K562 (cell line): Measurements from ENCODE around the gene TMEM184A. TPM values are rescaled to one million over a fixed set of nuclear protein-coding genes. Genes with fewer than 3 reads are reported as not detected.
A peak's percentile ranks its signal among the peaks of the same experiment; 100 is the strongest.

Experiments used
- ATAC-seq: fragments of 200-7000 bp; cut with Tn5 transposase; 3 replicates; pipeline ENCODE4 v1.9.1; 2020; ENCODE audit warnings: moderate library complexity
- Bru-seq: library from RNA; stranded (reverse); fragments of 400-500 nt; gene quantifications from one replicate; lab custom pipeline; 2021; lab: Mats Ljungman, UMichigan
- BruChase-seq, 2 experiments: library from RNA; stranded (reverse); fragments of 400-500 nt; gene quantifications; one replicate each; lab custom pipeline; 2021; lab: Mats Ljungman, UMichigan
- BruUV-seq: library from RNA; stranded (reverse); fragments of 400-500 nt; replicated peaks from 2 replicates; lab custom pipeline; 2021; lab: Mats Ljungman, UMichigan
- CTCF ChIA-PET: fragments of 300-600 bp; formaldehyde crosslinking; extraction: SDS; loops from one replicate; lab custom pipeline; 2021; ENCODE audit warnings: low intra/inter-chr PET ratio; lab: Yijun Ruan, JAX
- POLR2A ChIA-PET: fragments of 300-600, 350-650 bp; sonication (Branson Sonifier 250); formaldehyde crosslinking; extraction: SDS; loops from one replicate; lab custom pipeline; 2021; ENCODE audit warnings: antibody characterized with exemption, inconsistent platforms; lab: Yijun Ruan, JAX
- DNase-seq, 4 experiments: peaks; one replicate each; pipeline versions ENCODE4 v3.0.0 to v3.0.0-alpha.2; 2011 to 2018; ENCODE audit warnings: low spot score in 3 of 4, mixed read lengths in 3 of 4; ENCODE audit errors: extremely low read depth in 1 of 4
- FAIRE-seq: peaks from 2 replicates; lab custom pipeline; 2011; peaks lifted over from hg19 to GRCh38; lab: Jason Lieb, UNC
- H2AFZ ChIP-seq: 2 replicates; pipeline ENCODE4 v1.6.0; 2011; ENCODE audit warnings: low read depth, low read length, control low read depth, inconsistent platforms
- H3K27ac ChIP-seq: fragments of 200-600 bp; 3 replicates; pipeline ENCODE4 v1.8.0; 2011; ENCODE audit warnings: low read depth, mild to moderate bottlenecking, control low read depth, inconsistent platforms, low read length, moderate library complexity, mixed read lengths; ENCODE audit errors: extremely low read depth
- H3K27me3 ChIP-seq, 2 experiments: fragments of 300-600 bp in 1 of 2; 2 replicates in 1 of 2; 3 replicates in 1 of 2; pipeline versions ENCODE4 v1.6.0 to v1.8.0; 2011; ENCODE audit warnings: inconsistent platforms in 2 of 2, low read length in 2 of 2, mild to moderate bottlenecking in 1 of 2, mixed read lengths in 1 of 2, moderate library complexity in 1 of 2; ENCODE audit not compliant: control insufficient read depth in 2 of 2, insufficient read depth in 2 of 2
- H3K36me3 ChIP-seq: fragments of 300-600 bp; 3 replicates; pipeline ENCODE4 v1.8.0; 2011; ENCODE audit warnings: mild to moderate bottlenecking, low read length, inconsistent platforms; ENCODE audit not compliant: control insufficient read depth, insufficient read depth
- H3K4me1 ChIP-seq, 2 experiments: fragments of 200-600 bp in 1 of 2; replicated peaks in 1 of 2; 2 replicates in 1 of 2; 3 replicates in 1 of 2; pipeline versions ENCODE4 v1.5.1 to v1.8.0; 2011; ENCODE audit warnings: inconsistent platforms in 2 of 2, low read length in 2 of 2, mild to moderate bottlenecking in 1 of 2, mixed read lengths in 1 of 2, moderate library complexity in 1 of 2; ENCODE audit not compliant: control insufficient read depth in 2 of 2, insufficient read depth in 2 of 2
- H3K4me2 ChIP-seq: 2 replicates; pipeline ENCODE4 v1.6.1; 2011; ENCODE audit warnings: low read length, control low read depth, inconsistent platforms, mixed read lengths; ENCODE audit not compliant: insufficient read depth
- H3K4me3 ChIP-seq: fragments of 200-600 bp; sonication (generic), shearing (Covaris generic); 2 replicates; pipeline ENCODE4 v1.5.1; 2016; ENCODE audit warnings: control low read depth, inconsistent platforms
- H3K79me2 ChIP-seq: fragments of 200-600 bp; 3 replicates; pipeline ENCODE4 v1.8.0; 2011; ENCODE audit warnings: low read length, inconsistent platforms; ENCODE audit not compliant: control insufficient read depth, insufficient read depth
- H3K9ac ChIP-seq, 2 experiments: 2 replicates each; pipeline versions ENCODE4 v1.6.0 to v1.6.1; 2011; ENCODE audit warnings: low read depth in 2 of 2, low read length in 2 of 2, control low read depth in 1 of 2, inconsistent platforms in 1 of 2, mild to moderate bottlenecking in 1 of 2, mixed read lengths in 1 of 2; ENCODE audit not compliant: insufficient read depth in 1 of 2
- H3K9me1 ChIP-seq: one replicate; pipeline ENCODE4 v1.6.0; 2011; ENCODE audit warnings: inconsistent platforms, mild to moderate bottlenecking, low read length, moderate library complexity; ENCODE audit not compliant: control insufficient read depth, insufficient read depth
- H3K9me3 ChIP-seq: replicated peaks from 2 replicates; pipeline ENCODE4 v1.5.1; 2011; ENCODE audit warnings: low read depth, low read length, inconsistent platforms; ENCODE audit not compliant: control insufficient read depth, insufficient read depth
- H4K20me1 ChIP-seq: replicated peaks from 2 replicates; pipeline ENCODE4 v1.6.1; 2011; ENCODE audit warnings: low read length, inconsistent platforms, mixed read lengths; ENCODE audit not compliant: control insufficient read depth, insufficient read depth
- CREM ChIP-seq: IDR thresholded peaks from 2 replicates; pipeline ENCODE4 v1.6.1; 2014; ENCODE audit warnings: antibody characterized with exemption, low read depth
- SMARCB1 ChIP-seq: IDR thresholded peaks from 2 replicates; pipeline ENCODE4 v1.6.1; 2011; ENCODE audit warnings: improper control_type of control experiment, low read depth; ENCODE audit not compliant: insufficient read length
- STAT5B ChIP-seq: fragments of 250-450 bp; sonication (Bioruptor Pico); IDR thresholded peaks from 2 replicates; pipeline ENCODE4 v1.8.0; 2021; ENCODE audit warnings: mild to moderate bottlenecking, inconsistent platforms
- ZFP36 ChIP-seq: fragments of 150-350 bp; IDR thresholded peaks from 2 replicates; pipeline ENCODE4 v1.6.1; 2018; ENCODE audit warnings: low read length, low read depth; ENCODE audit not compliant: partially characterized antibody
- WGBS: fragments of 100-300 bp; shearing (Covaris generic); methylation state at CpG from one replicate; pipeline ENCODE4 v1.1.6; 2016; ENCODE audit warnings: low coverage, mixed read lengths; ENCODE audit not compliant: insufficient coverage; ENCODE audit errors: missing lambda C conversion rate; 5-methylcytosine and 5-hydroxymethylcytosine counted together
- in situ Hi-C: fragments of 300-500 bp; cut with MboI; formaldehyde crosslinking; loops from 4 replicates; pipeline ENCODE4 v1.15.0; 2018; ENCODE audit warnings: inconsistent platforms, mixed read lengths
- intact Hi-C: fragments of 100-400 bp; cut with micrococcal nuclease; formaldehyde crosslinking; loops from 2 replicates; pipeline ENCODE4 v1.14.2; 2022
- long read RNA-seq, 3 experiments: library from polyadenylated mRNA in 2 of 3; library from RNA in 1 of 3; unstranded in 2 of 3; stranded (forward) in 1 of 3; transcript quantifications; one replicate each; pipeline ENCODE4 v2.0.0, GENCODE V29; 2019 to 2022
- polyA minus RNA-seq, 3 experiments: library from RNA; depleted of rRNA, polyadenylated mRNA; stranded (reverse); fragments of >200 nt; gene quantifications; 2 replicates each; pipeline ENCODE4 v1.2.3, GENCODE V29; 2011
- polyA plus RNA-seq, 8 experiments: library from polyadenylated mRNA; depleted of rRNA in 4 of 8; stranded (reverse) in 5 of 8; unstranded in 3 of 8; fragments of >200 nt; fragmentation: Nextera tagmentation in 2 of 8; fragmentation: Illumina TruSeq in 1 of 8; extraction: Ambion mirVana in 2 of 8; extraction: Trizol in 1 of 8; gene quantifications; 2 replicates each; pipeline versions ENCODE4 v1.2.1 to v1.2.3, GENCODE V29; 2011 to 2014; ENCODE audit warnings: inconsistent platforms in 1 of 8, missing spikeins in 1 of 8
- total RNA-seq, 7 experiments: library from RNA; depleted of rRNA in 6 of 7; stranded (reverse); fragments of >200 nt in 6 of 7; fragmentation: Illumina TruSeq in 2 of 7; extraction: Trizol in 2 of 7; gene quantifications; 2 replicates each; pipeline versions ENCODE4 v1.2.1 to v1.2.3, GENCODE V29; 2011 to 2021; ENCODE audit warnings: low replicate concordance in 1 of 7
- TF ChIP-seq, protein P1 (sequence below): fragments of 150-350 bp; IDR thresholded peaks from 2 replicates; pipeline ENCODE4 v1.6.1; 2014; ENCODE audit warnings: low read depth, mild to moderate bottlenecking, low read length, borderline replicate concordance
- TF ChIP-seq, protein P2 (sequence below): sonication (generic); formaldehyde crosslinking; IDR thresholded peaks from 2 replicates; pipeline ENCODE4 v1.8.1; 2023; ENCODE audit warnings: mild to moderate bottlenecking, missing genetic modification reagents
- TF ChIP-seq, protein P3 (sequence below), 3 experiments: IDR thresholded peaks in 2 of 3; conservative IDR thresholded peaks in 1 of 3; 2 replicates each; pipeline ENCODE4 v1.5.1; 2011 to 2012; ENCODE audit warnings: low read length in 3 of 3, mild to moderate bottlenecking in 3 of 3, control low read depth in 2 of 3, improper control_type of control experiment in 1 of 3, inconsistent platforms in 1 of 3, low read depth in 1 of 3, mixed read lengths in 1 of 3, moderate library complexity in 1 of 3; ENCODE audit not compliant: insufficient read depth in 2 of 3

The TMEM184A gene
- 0.32 and 2.6 TPM in 2 replicates for total RNA-seq (2011; cell fraction: chromatin; rRNA removed; ENCODE audit: low replicate concordance)
- total RNA-seq (2011; cell fraction: nucleolus; rRNA removed) = 0.66 and 1.5 TPM in 2 replicates
- 0.29 and 1.8 TPM in 2 replicates for total RNA-seq (2011; cell fraction: nucleoplasm; rRNA removed)
- 0.18 TPM in 1 of 2 replicates, not detected in the other for total RNA-seq (2014; rRNA removed)
- total RNA-seq (2014; rRNA removed; fragmentation: Illumina TruSeq; extraction: Trizol) = not detected in 2 replicates
- not detected in 2 replicates for total RNA-seq (2015; rRNA removed; fragmentation: Illumina TruSeq; extraction: Trizol)
- 0.11 and 0.31 TPM in 2 replicates for total RNA-seq (2021)
- polyA plus RNA-seq (2011; rRNA removed) = 0.10 and 0.20 TPM in 2 replicates
- polyA plus RNA-seq (2011; cell fraction: cytosol; rRNA removed) = 0.12 and 0.72 TPM in 2 replicates
- polyA plus RNA-seq (2011; cell fraction: nucleus; rRNA removed) = 0.53 and 1.7 TPM in 2 replicates
- polyA plus RNA-seq (2012) = 0.04 and 0.12 TPM in 2 replicates
- not detected in 2 replicates for polyA plus RNA-seq (2014; fragmentation: Illumina TruSeq; extraction: Trizol)
- not detected for polyA plus RNA-seq (2014; fragmentation: Nextera tagmentation; extraction: Ambion mirVana)
- polyA plus RNA-seq (2014; rRNA removed) = not detected in 2 replicates
- 0.14 and 0.15 TPM in 2 replicates for polyA minus RNA-seq (2011; rRNA and poly(A)+ RNA removed)
- polyA minus RNA-seq (2011; cell fraction: cytosol; rRNA and poly(A)+ RNA removed) = 0.19 and 0.27 TPM in 2 replicates
- polyA minus RNA-seq (2011; cell fraction: nucleus; rRNA and poly(A)+ RNA removed) = 0.89 and 1.1 TPM in 2 replicates
- percentile 7 among the genes with signal in this experiment for Bru-seq, nascent RNA
- BruChase-seq, experiment 1, labeled RNA remaining after a 2-hour chase = percentile 11 among the genes with signal in this experiment
- BruChase-seq, experiment 2, labeled RNA remaining after a 6-hour chase = percentile 14 among the genes with signal in this experiment
- long read RNA-seq, experiment 1 = 0 reads
- long read RNA-seq, experiment 2 = 0 reads
- long read RNA-seq, experiment 3 = 0 reads

DNA sequence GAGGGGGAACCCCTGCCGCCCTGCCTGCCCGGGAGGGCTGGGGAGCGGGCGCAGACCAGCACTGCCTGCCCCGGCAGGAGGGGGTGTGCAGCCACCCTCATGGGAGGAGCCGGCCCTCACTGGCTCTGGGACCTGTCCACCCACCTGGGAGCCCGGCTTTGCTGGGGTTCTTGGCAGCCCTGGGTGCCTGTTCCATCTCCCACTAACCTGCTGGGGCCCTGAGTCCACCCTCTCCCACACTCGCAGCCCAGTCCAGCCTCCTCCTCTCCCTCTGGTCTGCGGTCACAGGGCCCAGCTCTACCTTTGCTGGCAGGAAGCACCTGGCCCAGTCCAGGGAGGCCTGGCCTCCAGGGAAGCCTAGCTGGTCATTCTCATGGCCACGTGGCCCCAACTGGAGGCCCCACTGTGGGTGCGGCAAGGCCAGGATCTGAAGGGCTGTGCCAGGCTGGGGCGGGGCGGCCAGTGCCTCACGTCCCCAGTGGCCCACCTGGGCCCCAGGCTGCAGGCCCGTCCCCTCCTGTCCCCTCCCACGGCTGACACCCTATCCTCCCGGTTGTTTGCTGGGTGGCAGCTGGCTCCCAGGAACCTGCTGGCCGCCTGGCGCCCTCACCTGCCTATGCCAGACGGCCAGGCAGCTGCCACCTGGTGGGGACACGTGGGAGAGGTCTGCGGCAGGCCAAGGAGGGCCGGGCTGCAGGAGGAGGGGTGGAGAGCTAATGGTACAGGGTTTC, at the start of gene TMEM184A:
Gene TMEM184A, minus strand, starts transcription at position 393 of the 731 bp plus-strand sequence. CDS start 721 bp downstream, outside the sequence.
- Histone ChIP-seq H3K4me3 (no peak within 1 kb of the TSS), H3K4me2 (no peak within 1 kb of the TSS; the same call in 1 of the 2 replicates), H3K79me2 (no peaks in the 10 kb centered on the region), H3K9ac (peak within 1 kb of the TSS in 1 of 2 experiments; percentile 81; a peak in 2 of 4 replicates), H3K27ac (no peak within 1 kb of the TSS), H3K4me1 (peaks cover 0 to 66% of the 10 kb centered on the region in 2 experiments; a peak in 4 of 5 replicates), H3K36me3 (no peaks in the 10 kb centered on the region), H3K9me3 (no peaks in the 10 kb centered on the region), H3K27me3 (no peaks in the 10 kb centered on the region), H4K20me1 (no peaks in the 10 kb centered on the region), H2AFZ (peak within 1 kb of the TSS; percentile 64), H3K9me1 (no peaks in the 10 kb centered on the region)
- FAIRE-seq (no peak), ATAC-seq (peak; percentile 20), DNase-seq (peak in 3 of 4 experiments; percentile 40 to 44 (median 43))
- intact Hi-C loops = loop anchor here (5.0 kb wide), 1 partner anchor 49 kb away; no protein-coding TSS in a partner anchor
- BruUV-seq = no TSS peak
- WGBS = 57% methylated on average over 19 of the region's 23 CpGs
- CTCF ChIA-PET = interaction anchor here (0.7 to 1.2 kb wide), 2 partner anchors 51 to 52 kb away, joined by 3 to 6 read pairs; partner anchors contain the start of gene INTS1
- POLR2A ChIA-PET = interaction anchor here (0.6 to 1.3 kb wide), 3 partner anchors 12 to 80 kb away, joined by 3 to 5 read pairs (median 4); no protein-coding TSS in a partner anchor
- in situ Hi-C loops = no loop called here
- 0 out of 2 replicates have a peak, but pooled peaks have one; percentile 16 for TF ChIP-seq CREM
- no peak for TF ChIP-seq SMARCB1
- TF ChIP-seq ZFP36 = no peak
- TF ChIP-seq, protein P1, sequence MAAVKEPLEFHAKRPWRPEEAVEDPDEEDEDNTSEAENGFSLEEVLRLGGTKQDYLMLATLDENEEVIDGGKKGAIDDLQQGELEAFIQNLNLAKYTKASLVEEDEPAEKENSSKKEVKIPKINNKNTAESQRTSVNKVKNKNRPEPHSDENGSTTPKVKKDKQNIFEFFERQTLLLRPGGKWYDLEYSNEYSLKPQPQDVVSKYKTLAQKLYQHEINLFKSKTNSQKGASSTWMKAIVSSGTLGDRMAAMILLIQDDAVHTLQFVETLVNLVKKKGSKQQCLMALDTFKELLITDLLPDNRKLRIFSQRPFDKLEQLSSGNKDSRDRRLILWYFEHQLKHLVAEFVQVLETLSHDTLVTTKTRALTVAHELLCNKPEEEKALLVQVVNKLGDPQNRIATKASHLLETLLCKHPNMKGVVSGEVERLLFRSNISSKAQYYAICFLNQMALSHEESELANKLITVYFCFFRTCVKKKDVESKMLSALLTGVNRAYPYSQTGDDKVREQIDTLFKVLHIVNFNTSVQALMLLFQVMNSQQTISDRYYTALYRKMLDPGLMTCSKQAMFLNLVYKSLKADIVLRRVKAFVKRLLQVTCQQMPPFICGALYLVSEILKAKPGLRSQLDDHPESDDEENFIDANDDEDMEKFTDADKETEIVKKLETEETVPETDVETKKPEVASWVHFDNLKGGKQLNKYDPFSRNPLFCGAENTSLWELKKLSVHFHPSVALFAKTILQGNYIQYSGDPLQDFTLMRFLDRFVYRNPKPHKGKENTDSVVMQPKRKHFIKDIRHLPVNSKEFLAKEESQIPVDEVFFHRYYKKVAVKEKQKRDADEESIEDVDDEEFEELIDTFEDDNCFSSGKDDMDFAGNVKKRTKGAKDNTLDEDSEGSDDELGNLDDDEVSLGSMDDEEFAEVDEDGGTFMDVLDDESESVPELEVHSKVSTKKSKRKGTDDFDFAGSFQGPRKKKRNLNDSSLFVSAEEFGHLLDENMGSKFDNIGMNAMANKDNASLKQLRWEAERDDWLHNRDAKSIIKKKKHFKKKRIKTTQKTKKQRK = no peak
- TF ChIP-seq STAT5B (CRISPR knock-in tag) = no peak
- TF ChIP-seq, protein P2, sequence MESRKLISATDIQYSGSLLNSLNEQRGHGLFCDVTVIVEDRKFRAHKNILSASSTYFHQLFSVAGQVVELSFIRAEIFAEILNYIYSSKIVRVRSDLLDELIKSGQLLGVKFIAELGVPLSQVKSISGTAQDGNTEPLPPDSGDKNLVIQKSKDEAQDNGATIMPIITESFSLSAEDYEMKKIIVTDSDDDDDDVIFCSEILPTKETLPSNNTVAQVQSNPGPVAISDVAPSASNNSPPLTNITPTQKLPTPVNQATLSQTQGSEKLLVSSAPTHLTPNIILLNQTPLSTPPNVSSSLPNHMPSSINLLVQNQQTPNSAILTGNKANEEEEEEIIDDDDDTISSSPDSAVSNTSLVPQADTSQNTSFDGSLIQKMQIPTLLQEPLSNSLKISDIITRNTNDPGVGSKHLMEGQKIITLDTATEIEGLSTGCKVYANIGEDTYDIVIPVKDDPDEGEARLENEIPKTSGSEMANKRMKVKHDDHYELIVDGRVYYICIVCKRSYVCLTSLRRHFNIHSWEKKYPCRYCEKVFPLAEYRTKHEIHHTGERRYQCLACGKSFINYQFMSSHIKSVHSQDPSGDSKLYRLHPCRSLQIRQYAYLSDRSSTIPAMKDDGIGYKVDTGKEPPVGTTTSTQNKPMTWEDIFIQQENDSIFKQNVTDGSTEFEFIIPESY (CRISPR knock-in tag) = peak; percentile 94
- TF ChIP-seq, protein P3, sequence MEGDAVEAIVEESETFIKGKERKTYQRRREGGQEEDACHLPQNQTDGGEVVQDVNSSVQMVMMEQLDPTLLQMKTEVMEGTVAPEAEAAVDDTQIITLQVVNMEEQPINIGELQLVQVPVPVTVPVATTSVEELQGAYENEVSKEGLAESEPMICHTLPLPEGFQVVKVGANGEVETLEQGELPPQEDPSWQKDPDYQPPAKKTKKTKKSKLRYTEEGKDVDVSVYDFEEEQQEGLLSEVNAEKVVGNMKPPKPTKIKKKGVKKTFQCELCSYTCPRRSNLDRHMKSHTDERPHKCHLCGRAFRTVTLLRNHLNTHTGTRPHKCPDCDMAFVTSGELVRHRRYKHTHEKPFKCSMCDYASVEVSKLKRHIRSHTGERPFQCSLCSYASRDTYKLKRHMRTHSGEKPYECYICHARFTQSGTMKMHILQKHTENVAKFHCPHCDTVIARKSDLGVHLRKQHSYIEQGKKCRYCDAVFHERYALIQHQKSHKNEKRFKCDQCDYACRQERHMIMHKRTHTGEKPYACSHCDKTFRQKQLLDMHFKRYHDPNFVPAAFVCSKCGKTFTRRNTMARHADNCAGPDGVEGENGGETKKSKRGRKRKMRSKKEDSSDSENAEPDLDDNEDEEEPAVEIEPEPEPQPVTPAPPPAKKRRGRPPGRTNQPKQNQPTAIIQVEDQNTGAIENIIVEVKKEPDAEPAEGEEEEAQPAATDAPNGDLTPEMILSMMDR (IDR thresholded peaks at IDR 0.05 in 2 of 3, conservative IDR thresholded peaks at IDR 0.05 in 1 of 3; ENCODE audit: insufficient read depth in 2 of 3, low read depth in 1 of 3, low read length in 3 of 3) = peak; percentile 34 to 65 (median 39); a peak in 5 of 6 replicates
